ENCODE results near the gene PTPRR.

DNA sequence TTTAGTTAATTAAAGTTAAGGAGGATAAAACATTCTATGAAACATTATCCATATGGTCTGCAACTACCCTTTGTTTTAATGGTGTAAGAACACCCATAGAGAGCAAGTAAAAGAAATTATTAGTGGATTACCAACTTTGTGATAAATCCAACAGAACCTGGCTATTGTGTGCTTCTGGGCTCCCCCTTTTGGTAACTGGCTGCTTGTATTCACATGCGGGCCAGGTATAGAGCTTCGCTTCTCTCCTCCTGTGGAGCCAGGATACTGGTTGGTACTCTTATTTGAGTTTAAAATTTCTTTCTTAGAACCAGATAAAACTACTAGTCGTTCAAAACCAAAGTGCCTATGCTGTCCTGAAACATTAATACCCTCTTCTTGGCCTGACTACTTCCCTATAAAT lies 81.0 kb downstream of the PTPRR start:
- TF ChIP-seq, protein P1, sequence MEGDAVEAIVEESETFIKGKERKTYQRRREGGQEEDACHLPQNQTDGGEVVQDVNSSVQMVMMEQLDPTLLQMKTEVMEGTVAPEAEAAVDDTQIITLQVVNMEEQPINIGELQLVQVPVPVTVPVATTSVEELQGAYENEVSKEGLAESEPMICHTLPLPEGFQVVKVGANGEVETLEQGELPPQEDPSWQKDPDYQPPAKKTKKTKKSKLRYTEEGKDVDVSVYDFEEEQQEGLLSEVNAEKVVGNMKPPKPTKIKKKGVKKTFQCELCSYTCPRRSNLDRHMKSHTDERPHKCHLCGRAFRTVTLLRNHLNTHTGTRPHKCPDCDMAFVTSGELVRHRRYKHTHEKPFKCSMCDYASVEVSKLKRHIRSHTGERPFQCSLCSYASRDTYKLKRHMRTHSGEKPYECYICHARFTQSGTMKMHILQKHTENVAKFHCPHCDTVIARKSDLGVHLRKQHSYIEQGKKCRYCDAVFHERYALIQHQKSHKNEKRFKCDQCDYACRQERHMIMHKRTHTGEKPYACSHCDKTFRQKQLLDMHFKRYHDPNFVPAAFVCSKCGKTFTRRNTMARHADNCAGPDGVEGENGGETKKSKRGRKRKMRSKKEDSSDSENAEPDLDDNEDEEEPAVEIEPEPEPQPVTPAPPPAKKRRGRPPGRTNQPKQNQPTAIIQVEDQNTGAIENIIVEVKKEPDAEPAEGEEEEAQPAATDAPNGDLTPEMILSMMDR (IDR thresholded peaks at IDR 0.05; ENCODE audit: insufficient read depth, low read depth, low read length) = no peak
- TF ChIP-seq EZH2 (IDR thresholded peaks at IDR 0.05; ENCODE audit: insufficient read depth, low read length) = no peak
